CD1c-positive myeloid dendritic cell (primary cell): ENCODE data around the gene TRIM50.
"Not testable (repeated sequence)": the region's sequence is repeated elsewhere in the genome, so short reads cannot be mapped to it uniquely, and the experiment has no call there.

Experiments
- DNase-seq: peaks from one replicate; pipeline ENCODE4 v3.0.0-alpha.2; 2016; ENCODE audit errors: extremely low spot score

Gene TRIM50

DNA sequence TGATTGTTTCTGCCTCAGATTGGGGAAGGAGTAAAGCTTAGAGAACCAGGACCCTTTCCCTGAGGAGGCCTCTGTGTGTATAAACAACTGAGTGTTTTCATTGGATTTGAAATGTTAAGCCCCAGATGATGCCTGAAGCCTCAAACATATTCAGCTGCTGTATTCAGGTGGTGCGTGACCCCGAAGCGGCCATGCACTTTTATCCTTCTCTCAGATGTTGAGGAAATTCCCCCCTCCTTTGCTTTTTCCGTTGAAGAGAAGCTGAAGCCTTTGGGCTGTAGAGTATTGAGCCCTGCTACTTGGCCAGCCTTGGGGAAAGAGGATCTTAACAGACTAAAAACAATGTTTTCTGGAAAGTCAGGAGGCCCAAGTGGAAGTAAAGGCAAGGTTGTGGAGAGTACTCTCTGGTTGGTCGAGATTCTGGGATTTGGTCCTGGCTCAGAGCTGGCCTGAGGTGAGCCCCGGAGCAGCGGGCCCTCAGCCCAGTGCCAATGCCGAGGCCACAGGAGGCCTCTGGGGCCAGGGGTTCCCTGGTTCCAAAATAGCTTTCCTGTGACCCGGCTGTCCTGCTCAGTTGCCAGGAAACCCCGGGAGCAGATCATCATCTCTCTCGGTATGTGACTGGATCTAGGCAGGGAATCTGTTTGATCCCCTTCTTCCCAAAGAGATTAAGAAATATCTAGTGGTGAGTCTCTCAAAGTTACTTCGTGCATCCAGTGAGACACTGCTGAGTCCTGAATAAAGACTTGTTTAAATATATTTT, 22.6 kb upstream of the TRIM50 start:
- no peak for DNase-seq

DNA sequence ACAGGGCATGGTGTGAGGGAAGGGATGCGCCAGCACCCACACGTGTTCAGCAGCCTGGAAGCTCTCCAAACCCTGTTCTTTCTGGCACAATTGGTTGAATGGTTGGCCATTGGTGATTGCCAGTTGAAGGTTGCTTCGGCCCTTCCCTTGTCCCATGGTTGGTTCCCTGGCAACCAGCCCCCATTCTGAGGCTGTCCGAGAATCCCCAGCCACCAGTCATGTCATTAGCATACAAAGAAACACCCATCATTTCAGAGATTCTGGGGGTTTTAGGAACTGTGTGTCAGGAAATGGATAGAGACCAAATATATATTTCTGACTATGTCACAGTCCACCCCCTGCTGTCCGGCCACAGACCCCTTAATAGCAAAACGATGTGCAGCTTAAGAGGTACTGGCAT, 21.9 kb upstream of the TRIM50 start:
- no peak for DNase-seq

DNA sequence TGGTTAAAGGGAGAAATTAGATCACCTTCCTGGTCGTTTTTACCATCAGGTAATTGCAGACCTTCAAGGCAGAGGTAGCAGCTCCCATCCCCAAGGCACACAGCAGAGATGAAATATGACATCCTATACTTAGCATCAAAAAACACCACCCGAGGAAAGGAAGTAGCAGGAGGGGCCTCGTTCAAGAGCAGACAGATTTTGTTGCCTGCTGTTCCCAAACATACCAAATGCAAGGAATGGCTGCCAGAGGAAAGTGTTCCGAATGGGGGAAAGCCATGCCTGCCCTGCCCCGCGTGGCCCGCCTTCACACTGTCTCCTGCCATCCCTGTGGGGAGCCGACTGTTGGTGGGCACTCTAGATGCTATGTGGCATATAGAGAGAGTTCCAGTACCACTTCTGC, 18.1 kb upstream of the TRIM50 start:
- DNase-seq: no peak

DNA sequence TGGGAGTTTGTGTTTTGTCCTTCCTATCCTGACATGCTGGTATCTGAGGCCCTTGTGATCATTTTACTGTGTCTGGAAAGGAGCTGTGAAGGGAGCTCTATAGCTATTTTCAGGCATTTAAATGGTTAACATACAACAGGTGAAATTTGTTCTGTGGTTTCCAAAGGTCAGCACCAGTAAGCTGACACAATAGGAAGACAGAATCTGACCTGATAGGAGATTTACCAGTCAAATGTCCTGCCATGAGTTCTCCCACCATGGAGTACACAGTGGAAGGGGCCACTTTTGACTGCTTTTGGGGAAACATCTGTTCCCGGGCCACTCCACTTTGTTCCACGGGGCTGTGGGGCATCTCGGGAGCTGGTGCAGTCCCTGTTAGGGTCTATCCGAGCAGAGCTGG, 17.7 kb upstream of the TRIM50 start:
- no peak for DNase-seq

DNA sequence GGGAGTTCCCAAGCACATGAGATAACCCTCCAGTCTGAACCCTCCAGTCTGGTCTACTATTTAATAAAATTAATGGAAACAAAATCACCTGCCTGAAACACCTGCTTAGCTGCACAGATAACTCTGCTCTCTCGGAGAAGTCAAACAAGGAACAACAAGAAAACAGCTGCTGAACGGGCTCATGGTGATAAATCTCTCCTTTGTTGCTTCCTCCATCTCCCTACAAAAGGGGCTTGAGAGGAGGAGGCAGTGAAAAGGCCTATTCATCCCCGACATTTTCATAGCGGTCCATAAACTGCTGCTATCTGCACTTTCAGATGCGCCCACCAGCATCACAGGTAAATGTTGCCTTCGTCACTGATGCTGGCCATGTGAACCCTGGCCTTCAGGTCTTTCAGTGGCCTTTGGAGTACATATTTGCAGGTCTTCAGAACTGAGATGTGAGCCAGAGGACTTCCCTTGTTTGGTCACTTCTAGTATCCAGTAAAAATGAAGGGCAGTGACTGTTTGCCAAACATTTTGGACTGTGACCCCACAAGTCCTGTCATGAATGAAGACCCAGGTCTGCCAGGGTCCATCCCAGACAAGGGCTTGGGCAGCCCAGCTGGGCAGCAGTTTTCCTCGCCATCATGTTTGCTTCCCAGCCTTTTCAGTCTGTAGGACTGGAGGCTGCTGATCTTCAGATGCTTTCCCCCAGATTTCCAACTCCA, 15.9 kb upstream of the TRIM50 start:
- no peak for DNase-seq

DNA sequence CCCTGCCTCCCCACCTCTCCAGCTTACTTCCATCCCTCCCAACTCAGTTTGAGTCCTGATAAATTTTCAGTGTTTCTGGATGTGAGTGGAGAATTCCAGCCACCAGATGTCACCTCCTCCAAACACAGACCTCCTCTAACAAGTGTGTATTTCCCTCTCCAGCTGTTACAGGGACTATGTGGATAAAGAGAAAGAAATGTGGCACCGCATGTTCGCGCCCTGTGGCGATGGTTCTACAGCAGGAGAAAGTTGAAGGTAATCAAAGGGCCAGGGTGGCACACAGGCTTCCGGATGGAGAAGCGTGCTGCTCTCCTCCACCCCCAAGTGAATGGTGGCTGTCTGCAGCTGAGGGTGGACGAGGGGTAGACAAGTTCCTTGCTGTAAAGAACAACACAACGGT, 14.8 kb upstream of the TRIM50 start:
- DNase-seq: no peak

DNA sequence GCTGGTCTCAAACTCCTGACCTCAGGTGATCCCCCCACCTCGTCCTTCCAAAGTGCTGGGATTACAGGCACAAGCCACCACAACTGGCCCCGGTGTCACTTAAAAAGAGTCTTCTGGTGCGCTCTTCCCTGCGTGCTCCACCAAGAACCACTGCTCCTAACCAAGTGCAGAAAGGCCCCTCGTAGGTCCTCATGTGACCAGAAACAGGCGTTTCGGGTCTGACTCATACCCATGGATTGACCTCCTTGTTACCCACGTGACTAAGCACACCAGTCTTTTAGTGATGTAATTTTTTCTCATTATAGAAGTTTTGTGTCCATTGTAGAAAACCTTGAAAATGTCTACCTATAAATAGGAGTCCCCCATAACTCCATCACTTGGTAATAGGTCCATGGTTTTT, 14.0 kb upstream of the TRIM50 start:
- DNase-seq: peak; percentile 42

DNA sequence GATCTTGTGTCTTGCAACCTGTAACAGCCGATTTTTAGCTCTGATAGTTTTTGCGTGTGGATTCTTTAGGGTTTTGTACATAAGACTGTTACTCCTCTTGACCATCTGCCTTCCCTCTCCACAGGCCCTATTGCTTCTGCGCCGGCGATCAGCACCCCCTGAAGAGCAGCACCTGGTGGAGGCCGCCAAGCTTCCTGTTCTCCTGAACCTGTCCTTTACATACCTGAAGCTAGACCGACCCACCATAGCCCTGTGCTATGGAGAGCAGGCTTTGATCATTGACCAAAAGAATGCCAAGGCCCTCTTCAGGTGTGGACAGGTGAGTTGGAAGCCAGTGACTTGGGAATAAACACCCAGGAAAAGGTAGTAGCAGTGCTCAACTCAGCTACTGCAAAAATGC, 12.6 kb upstream of the TRIM50 start:
- no peak for DNase-seq

DNA sequence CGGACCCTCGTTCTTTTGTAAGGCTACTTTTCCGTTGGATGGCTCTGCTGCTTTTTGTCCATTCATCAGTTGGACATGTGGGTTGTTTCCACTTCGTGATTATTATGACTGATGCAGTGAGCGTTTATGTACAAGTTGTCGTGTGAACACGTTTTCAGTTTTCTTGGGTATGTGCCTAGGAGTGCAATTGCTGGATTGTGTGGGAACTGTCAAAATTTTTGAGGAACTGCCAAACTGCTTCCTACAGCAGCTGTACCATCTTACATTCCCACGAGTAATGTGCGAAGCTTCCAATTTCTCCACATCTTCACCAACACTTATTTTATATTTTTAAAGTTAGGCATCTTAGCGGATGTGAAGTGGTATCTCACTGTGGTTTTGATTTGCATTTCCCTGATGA, 10.4 kb upstream of the TRIM50 start:
- DNase-seq: no peak

DNA sequence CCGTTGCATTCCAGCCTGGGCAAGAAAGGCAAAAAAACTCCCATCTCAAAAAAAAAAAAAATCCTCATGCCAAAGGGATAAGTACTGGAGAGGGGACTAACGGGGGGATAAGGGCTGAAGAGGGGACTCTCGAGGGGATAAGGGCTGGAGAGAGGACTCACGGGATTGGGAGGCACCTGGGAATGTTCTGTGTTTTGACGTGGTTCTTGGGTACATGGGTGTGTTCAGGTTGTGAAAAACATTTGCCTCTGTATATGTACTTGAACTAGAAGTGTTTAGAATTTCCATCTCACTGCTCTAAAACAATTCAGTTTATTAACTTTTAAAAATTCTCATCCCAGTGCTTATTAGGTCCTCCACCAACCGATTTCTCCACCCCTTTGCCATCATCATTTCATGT, 4.6 kb upstream of the TRIM50 start:
- no peak for DNase-seq

DNA sequence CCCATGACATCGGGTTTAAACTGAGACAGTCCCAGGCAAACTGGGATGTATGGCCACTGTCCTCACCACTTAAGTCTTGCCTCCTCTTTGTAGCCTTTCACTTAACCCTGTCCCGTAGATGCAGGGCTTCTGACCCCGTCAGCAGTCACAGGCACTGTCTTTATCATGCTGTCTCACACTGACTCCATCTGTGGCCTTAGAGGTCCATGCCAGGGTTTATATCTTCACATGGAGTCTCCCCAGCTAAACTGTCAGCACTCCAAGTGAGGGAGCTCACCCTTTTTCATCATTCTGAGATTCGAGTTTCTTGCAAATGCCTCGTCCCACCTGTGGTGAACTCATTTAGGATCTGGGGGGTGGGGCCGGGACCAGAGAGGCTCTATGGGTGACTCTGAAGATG, 2.9 kb upstream of the TRIM50 start:
- DNase-seq: no peak

DNA sequence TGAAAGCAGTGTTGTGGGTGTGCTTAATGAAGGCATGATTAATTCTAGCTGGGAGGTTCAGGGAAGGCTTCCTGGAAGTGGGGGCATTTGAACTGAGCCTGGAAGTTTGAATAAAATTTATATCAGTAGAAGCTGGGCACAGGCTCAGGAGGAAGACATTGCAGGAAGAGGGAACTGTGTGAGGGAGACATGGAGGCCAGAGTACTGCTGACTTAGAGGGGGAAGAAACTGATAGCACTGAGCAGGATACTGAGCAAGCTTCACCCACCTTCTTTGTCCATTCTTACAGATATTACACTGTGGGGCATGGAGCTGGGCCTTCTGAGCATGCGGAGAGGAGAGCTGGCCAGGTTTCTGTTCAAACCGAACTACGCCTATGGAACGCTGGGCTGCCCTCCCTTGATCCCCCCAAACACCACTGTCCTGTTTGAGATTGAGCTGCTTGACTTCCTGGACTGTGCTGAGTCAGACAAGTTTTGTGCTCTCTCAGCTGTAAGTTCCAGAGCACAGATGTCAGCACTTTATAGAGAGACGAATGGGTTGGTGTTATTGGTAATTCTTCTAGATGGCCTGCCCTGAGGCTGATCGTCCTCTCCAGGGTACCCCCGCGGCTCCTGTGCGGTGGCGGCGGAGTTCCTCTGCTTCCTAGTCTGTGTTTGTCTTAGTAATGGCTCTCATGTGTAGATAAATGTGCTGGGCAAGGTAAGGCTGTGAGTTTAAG, 2.1 kb upstream of the TRIM50 start:
- DNase-seq: no peak

DNA sequence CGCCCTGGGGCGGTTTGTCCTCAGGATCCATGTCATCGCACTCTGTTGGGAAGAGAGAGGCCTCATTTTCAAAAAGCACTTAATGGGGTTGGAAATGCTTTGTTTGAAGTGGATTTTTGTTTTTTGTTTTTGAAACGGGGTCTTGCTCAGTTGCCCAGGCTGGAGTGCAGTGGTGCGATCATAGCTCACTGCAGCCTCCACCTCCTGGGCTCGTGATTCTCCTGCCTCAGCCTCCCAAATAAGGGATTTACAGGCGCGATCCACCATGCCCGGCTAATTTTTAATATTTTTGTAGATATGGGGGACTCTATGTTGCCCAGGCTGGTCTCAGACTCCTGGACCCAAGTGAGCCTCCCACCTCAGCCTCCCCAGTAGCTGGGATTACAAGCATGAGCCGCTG, 814 bp upstream of the TRIM50 start:
- DNase-seq: no peak

DNA sequence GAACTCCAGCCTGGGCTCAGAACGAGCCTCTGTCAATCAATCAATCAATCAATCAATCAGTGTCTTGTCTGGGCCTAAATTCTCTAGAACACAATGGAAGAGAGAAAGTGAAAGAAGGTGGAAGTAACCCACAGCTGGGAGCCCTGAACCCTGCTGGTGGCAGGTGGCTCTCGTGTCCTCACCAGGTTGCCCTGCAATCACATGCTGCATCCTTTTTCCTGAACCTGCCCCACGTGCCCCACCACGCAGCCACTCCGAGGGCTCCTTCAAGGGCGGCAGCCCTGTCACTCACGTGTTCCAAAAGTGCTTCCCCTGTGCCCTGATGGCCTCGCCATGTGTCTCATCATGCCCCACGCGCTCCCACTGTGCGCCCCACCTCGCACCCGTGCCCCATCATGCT, 433 bp downstream of the TRIM50 start:
- not testable (repeated sequence) for DNase-seq

DNA sequence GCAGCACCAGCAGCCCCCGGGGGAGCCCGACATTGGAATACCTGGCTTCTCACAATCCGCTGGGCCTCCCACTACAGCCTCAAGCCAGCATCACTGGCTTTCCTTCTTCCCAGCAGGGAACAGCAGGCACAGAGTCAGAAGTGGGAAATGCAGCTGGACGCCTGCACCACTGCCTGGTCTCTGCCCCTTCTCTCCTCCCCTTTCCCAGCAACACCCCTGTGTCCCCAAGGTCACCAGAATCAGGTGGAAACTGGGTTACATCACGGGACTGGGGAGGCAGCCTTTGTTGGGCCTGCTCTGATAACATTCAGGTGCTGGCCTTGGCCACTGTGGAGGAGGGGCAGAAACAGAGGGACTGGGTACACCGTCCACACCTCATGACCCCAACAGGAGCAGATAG, 2.5 kb downstream of the TRIM50 start:
- DNase-seq: not testable (repeated sequence)

DNA sequence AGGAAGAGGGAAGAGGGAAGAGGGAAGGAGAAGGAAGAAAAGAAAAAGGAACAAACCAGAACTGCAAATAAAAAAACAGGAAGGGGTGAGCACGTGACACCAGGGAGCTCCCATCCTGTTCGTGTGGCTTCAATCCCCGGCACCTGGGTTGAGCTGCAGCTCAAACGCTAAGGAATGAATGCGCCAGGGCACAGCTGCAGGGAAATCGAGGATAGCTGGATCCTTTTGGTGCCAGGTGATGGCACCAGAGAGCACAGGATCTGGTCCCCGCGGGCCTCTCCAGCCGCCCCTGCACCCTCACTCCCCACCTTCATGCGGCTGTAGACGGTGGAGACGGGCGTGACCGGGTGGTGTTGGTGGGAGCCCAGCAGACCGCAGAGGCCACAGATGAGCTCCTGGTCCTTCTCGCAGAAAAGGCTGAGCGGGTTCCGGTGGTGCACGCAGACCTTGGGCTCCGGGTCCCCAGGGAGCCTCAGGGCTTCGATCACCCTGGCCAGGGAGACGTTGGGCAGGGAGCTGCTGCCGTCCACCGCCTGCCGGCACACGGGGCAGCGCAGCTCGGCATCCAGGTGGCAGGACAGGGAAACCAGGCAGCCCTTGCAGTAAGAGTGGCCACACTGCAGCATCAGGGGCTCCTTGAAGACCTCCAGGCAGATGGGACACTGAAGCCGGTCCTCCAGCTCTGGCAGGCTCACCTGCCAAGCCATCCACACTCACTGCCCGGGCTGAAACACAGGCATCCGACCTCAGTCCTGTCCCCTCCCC, 3.6 kb downstream of the TRIM50 start:
- peak; percentile 41 for DNase-seq

DNA sequence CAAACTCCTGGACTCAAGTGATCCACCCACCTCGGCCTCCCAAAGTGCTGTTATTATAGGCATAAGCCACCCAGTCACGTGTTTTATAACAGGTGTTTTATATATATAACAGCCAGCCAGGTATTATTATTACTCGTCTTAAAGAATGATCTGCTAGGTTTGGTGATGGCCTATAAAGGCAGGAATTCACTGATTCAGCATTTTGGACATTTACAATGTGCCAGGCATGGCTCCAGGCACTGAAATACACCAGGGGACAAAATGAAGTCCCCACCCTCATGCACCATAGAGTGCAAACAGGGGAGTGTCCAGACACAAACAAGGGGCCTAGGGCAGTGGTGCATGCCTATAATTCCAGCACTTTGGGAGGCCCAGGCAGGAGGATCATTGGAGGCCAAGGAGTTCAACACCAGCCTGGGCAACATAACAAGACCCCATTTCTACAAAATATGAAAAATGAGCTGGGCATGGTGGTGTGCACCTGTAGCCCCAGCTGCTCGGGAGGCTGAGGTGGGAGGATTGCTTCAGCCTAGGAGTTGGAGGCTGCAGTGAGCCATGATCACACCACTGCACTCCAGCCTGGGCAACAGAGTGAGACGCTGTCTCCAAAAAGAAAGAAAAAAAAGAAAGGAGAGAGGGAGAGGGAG, 4.3 kb downstream of the TRIM50 start:
- DNase-seq: not testable (repeated sequence)

DNA sequence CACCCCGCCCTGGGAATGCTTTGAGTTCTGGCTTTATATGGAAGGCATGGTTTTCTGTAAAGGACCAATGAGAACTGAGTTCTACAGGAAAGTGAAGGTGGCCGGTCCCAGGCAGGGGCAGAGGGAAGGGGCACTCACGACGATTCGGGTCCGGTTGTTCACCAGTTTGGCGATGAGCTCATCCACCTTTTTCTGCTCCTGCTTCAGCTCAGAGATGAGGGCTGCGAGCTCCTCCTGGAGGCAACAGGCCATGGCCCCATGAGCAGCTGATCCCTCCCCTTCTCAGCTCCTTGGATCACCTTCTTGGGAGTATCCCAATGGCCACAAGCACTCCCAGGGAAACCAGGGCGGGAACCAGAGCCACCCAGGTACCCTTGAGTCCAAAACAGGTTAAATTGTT, 7.9 kb downstream of the TRIM50 start:
- DNase-seq: not testable (repeated sequence)

DNA sequence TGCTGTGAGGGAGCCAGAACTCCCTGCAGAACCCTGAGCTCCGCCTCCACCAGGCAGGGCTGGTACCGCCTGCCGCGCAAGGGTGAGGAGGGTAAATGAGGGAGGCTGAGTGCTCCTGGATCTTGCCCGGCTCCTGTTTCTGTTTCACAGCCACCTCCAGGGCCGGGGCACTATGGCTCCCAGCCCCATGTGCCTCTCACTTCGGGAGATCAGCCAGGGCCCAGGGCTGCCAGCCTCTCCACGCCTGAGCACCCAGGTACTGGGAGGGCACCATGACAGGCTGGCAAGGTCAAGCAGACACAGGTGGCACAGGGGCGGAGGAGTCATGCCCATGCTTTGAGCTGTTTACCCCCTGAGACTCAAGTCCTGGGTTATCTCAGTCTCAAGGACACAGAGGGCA, 8.3 kb downstream of the TRIM50 start:
- not testable (repeated sequence) for DNase-seq

DNA sequence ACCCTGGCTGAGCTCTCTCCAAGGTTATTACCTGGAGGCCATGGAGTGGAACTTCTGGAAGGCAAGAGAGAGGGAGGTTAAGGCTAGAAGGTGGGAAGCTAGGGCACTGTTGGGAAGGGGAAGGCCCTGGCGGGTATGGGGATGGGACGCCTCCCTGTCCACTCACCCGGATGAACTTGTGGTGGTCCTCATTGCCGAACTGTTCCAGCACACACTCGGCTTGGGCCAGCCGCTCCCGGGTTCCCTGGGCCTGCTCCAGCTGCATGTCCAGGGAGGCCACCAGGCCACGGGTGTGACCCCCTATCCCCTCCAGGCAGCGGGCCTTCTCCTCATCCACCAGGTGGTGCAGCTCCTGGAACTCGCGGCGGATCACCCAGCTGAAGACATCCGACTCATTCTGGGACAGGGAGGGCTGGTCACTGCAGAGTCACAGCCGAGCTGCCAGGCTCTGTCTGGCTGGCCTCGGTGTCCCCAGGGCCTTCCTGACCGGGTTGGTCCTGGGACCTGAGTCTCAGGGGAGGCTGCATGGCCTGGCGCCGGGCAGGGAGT, 9.2 kb downstream of the TRIM50 start:
- DNase-seq: not testable (repeated sequence)

DNA sequence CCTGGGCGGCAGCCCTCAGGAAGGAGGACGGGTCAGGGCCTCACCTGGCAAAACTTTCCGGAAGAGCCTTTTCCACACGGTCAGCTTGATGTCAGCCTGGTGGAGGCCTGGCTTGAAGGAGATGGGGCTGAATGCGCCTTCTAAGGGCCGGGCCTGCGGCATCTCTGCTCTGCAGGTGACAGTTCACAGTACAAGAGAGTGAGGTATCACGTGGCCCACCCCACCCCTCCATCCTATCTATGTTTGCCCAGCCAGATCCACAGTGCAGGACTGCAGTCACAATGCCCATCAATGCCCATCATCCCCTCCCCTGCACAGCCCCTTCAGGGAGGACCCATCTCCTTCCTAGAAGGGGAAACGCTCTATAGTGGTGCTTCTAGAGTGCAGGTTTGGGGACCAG, 11.4 kb downstream of the TRIM50 start:
- DNase-seq: no peak
